GM12878 (cell line): ENCODE data around the gene LYSMD1. TPM values are rescaled to one million over a fixed set of nuclear protein-coding genes. Genes with fewer than 3 reads are reported as not detected.
A peak's percentile ranks its signal among the peaks of the same experiment; 100 is the strongest.

Experiments
- ATAC-seq: fragments of 200-7000 bp; cut with Tn5 transposase; 3 replicates; pipeline ENCODE4 v1.9.1; 2020; ENCODE audit warnings: mild to moderate bottlenecking, moderate library complexity
- BruUV-seq: library from RNA; stranded (reverse); fragments of 400-500 nt; replicated peaks from 2 replicates; lab custom pipeline; 2021; lab: Mats Ljungman, UMichigan
- CTCF ChIA-PET: fragments of 300-600 bp; sonication (Branson Sonifier 250); formaldehyde crosslinking; extraction: SDS; loops from one replicate; lab custom pipeline; 2021; ENCODE audit warnings: inconsistent platforms; lab: Yijun Ruan, JAX
- POLR2A ChIA-PET: fragments of 350-600 bp; formaldehyde crosslinking; extraction: SDS; loops from one replicate; lab custom pipeline; 2021; ENCODE audit warnings: inconsistent platforms; lab: Charles Lee
- RAD21 ChIA-PET: fragments of 300-600 bp; sonication (Branson Sonifier 250); formaldehyde crosslinking; loops from one replicate; lab custom pipeline; 2023; ENCODE audit warnings: antibody characterized with exemption; ENCODE audit not compliant: unreplicated experiment; lab: Charles Lee
- SMC1A ChIA-PET: fragments of 300-600 bp; sonication (Branson Sonifier 250); formaldehyde crosslinking; loops from one replicate; lab custom pipeline; 2023; ENCODE audit not compliant: unreplicated experiment, uncharacterized antibody; lab: Charles Lee
- DNase-seq: peaks from one replicate; pipeline ENCODE4 v3.0.0-alpha.2; 2011; ENCODE audit warnings: low read depth, low spot score
- FAIRE-seq: peaks from 3 replicates; lab custom pipeline; 2011; peaks lifted over from hg19 to GRCh38; lab: Jason Lieb, UNC
- H2AFZ ChIP-seq: 2 replicates; pipeline ENCODE4 v1.6.0; 2011; ENCODE audit warnings: low read depth, low read length, control low read depth; ENCODE audit not compliant: control insufficient read depth
- H3K27ac ChIP-seq: 2 replicates; pipeline ENCODE4 v1.5.1; 2011; ENCODE audit warnings: control low read depth; ENCODE audit not compliant: control insufficient read depth, insufficient read depth
- H3K27me3 ChIP-seq, 2 experiments: replicated peaks in 1 of 2; 2 replicates each; pipeline versions ENCODE4 v1.6.0 to v1.6.1; 2011; ENCODE audit warnings: low read length in 1 of 2; ENCODE audit not compliant: control insufficient read depth in 2 of 2, insufficient read depth in 2 of 2
- H3K36me3 ChIP-seq, 2 experiments: 2 replicates each; pipeline ENCODE4 v1.5.1; 2011; ENCODE audit warnings: low read length in 1 of 2; ENCODE audit not compliant: control insufficient read depth in 2 of 2, insufficient read depth in 2 of 2
- H3K4me1 ChIP-seq: 2 replicates; pipeline ENCODE4 v1.6.1; 2011; ENCODE audit warnings: mild to moderate bottlenecking, low read length, moderate library complexity, mixed read lengths; ENCODE audit not compliant: control insufficient read depth, insufficient read depth
- H3K4me2 ChIP-seq: 2 replicates; pipeline ENCODE4 v1.6.0; 2011; ENCODE audit warnings: control low read depth; ENCODE audit not compliant: control insufficient read depth, insufficient read depth
- H3K4me3 ChIP-seq: fragments of 200-600 bp; sonication (generic); 2 replicates; pipeline ENCODE4 v1.5.1; 2016
- H3K79me2 ChIP-seq: 2 replicates; pipeline ENCODE4 v1.6.0; 2011; ENCODE audit warnings: low read length; ENCODE audit not compliant: control insufficient read depth, insufficient read depth
- H3K9ac ChIP-seq: 2 replicates; pipeline ENCODE4 v1.8.0; 2011; ENCODE audit warnings: low read length, control low read depth, mixed read lengths; ENCODE audit not compliant: control insufficient read depth, insufficient read depth
- H3K9me3 ChIP-seq: replicated peaks from 3 replicates; pipeline ENCODE4 v1.5.1; 2011; ENCODE audit warnings: mild to moderate bottlenecking, low read length; ENCODE audit not compliant: control insufficient read depth, insufficient read depth
- H4K20me1 ChIP-seq: 2 replicates; pipeline ENCODE4 v1.6.0; 2011; ENCODE audit not compliant: control insufficient read depth, insufficient read depth
- BCLAF1 ChIP-seq: fragments of 450-650 bp; IDR thresholded peaks from 2 replicates; pipeline ENCODE4 v1.6.1; 2017; ENCODE audit warnings: antibody characterized with exemption, mild to moderate bottlenecking, moderate library complexity
- HDAC2 ChIP-seq: fragments of 200-600 bp; sonication (generic); IDR thresholded peaks from 2 replicates; pipeline ENCODE4 v1.6.1; 2017
- NFYA ChIP-seq: IDR thresholded peaks from 2 replicates; pipeline ENCODE4 v1.6.1; 2011; ENCODE audit warnings: low read depth, mild to moderate bottlenecking, low read length, improper control_type of control experiment, borderline replicate concordance
- PRDM15 ChIP-seq: fragments of 450-650 bp; formaldehyde crosslinking; IDR thresholded peaks from 2 replicates; pipeline ENCODE4 v1.4.0; 2020; ENCODE audit warnings: mild to moderate bottlenecking, moderate library complexity
- RAD21 ChIP-seq: IDR thresholded peaks from 2 replicates; pipeline ENCODE4 v1.6.1; 2011; ENCODE audit warnings: mild to moderate bottlenecking, low read depth, low read length, moderate library complexity; ENCODE audit not compliant: insufficient read depth
- RCOR1 ChIP-seq: conservative IDR thresholded peaks from 2 replicates; pipeline ENCODE4 v1.6.1; 2012; ENCODE audit warnings: low read depth, low read length, improper control_type of control experiment
- YBX1 ChIP-seq: fragments of 450-650 bp; IDR thresholded peaks from 2 replicates; pipeline ENCODE4 v1.6.1; 2016; ENCODE audit warnings: antibody characterized with exemption
- ZNF217 ChIP-seq: fragments of 450-650 bp; IDR thresholded peaks from 2 replicates; pipeline ENCODE4 v1.6.1; 2017; ENCODE audit warnings: antibody characterized with exemption, mild to moderate bottlenecking
- WGBS: methylation state at CpG from one replicate; pipeline ENCODE4 v1.1.6; 2016; ENCODE audit warnings: low lambda C conversion rate; ENCODE audit not compliant: insufficient replicate concordance, insufficient coverage; ENCODE audit errors: missing lambda C conversion rate; 5-methylcytosine and 5-hydroxymethylcytosine counted together
- in situ Hi-C: fragments of 300-500 bp; cut with MboI; formaldehyde crosslinking; loops from 9 replicates; pipeline ENCODE4 v1.14.3; 2018; ENCODE audit warnings: mixed read lengths
- intact Hi-C: fragments of 100-400 bp; cut with micrococcal nuclease; formaldehyde crosslinking; loops from one replicate; pipeline ENCODE4 v1.14.2; 2022; ENCODE audit not compliant: unreplicated experiment
- polyA plus RNA-seq, 11 experiments: library from polyadenylated mRNA; depleted of rRNA in 4 of 11; unstranded in 6 of 11; stranded (reverse) in 5 of 11; fragments of >200 nt; fragmentation: Nextera tagmentation in 4 of 11; fragmentation: Illumina TruSeq in 1 of 11; extraction: Ambion mirVana in 4 of 11; extraction: Trizol in 1 of 11; gene quantifications; 1 replicate in 1 of 11; 2 replicates in 10 of 11; pipeline versions ENCODE4 v1.2.1 to v1.2.3, GENCODE V29; 2011 to 2016; ENCODE audit warnings: inconsistent platforms in 2 of 11, missing spikeins in 2 of 11, low read depth in 1 of 11
- total RNA-seq, 4 experiments: library from RNA; depleted of rRNA in 3 of 4; stranded (reverse); fragments of >200 nt in 3 of 4; fragmentation: Illumina TruSeq in 1 of 4; extraction: Trizol in 1 of 4; gene quantifications; 2 replicates each; pipeline versions ENCODE4 v1.2.1 to v1.2.3, GENCODE V29; 2013 to 2021

The LYSMD1 gene
- total and polyA plus RNA-seq, 10 of the 15 experiments (the other 5 are each of a cell fraction or from before 2014, with no cell fraction given): 0.80 to 10.4 (median 6.5) TPM

DNA sequence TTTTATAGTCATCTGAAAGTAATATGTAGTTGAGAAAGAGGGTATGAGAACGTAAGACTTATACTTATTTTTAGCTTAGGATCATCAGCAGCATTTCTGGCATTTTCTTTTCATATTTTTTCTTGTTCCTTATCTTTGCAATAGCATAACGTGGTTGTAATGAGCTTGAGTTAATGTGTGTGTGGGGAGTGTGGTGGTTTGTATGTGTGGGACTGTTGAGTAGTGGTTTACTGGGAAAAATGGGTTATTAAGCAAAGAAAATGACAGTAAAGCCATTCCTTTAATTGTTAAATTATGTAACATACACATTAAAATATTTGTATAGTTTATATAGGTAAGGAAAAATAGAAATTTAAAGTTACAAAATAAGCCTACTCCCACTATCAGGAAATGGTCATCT, 47.9 kb upstream of the LYSMD1 start:
- no peak overlapping the region for H3K27ac ChIP-seq
- DNase-seq (no peak), ATAC-seq (no peak), FAIRE-seq (no peak)
- H3K9ac ChIP-seq: no peak overlapping the region
- BruUV-seq: TSS peak; percentile 12
- no peak for TF ChIP-seq YBX1
- TF ChIP-seq PRDM15 (CRISPR knock-in tag): no peak
- TF ChIP-seq RCOR1: no peak
- no peak for TF ChIP-seq NFYA
- no peak for TF ChIP-seq RAD21
- no peak for TF ChIP-seq BCLAF1
- TF ChIP-seq ZNF217: no peak
- TF ChIP-seq HDAC2: no peak
- WGBS: 50% methylated on average over 2 of the region's 2 CpGs
- CTCF ChIA-PET: interaction anchor here (1.2 kb wide), 1 partner anchor 9 kb away, joined by 3 read pairs; no protein-coding TSS in a partner anchor
- H3K9me3 ChIP-seq: no peaks in the 10 kb centered on the region
- RAD21 ChIA-PET: no interaction called here
- SMC1A ChIA-PET: interaction anchor here (0.9 to 1.0 kb wide), 2 partner anchors 29 to 41 kb away, joined by 3 to 4 read pairs; partner anchors contain the start of gene PSMD4
- peaks cover 2% of the 10 kb centered on the region; the same call in 1 of the 2 replicates for H4K20me1 ChIP-seq
- H3K79me2 ChIP-seq: peaks cover 47% of the 10 kb centered on the region
- no peak overlapping the region for H2AFZ ChIP-seq
- intact Hi-C loops (no loop called here), in situ Hi-C loops (no loop called here)
- no peak overlapping the region for H3K4me2 ChIP-seq
- POLR2A ChIA-PET: interaction anchor here (1.0 kb wide), 1 partner anchor 24 kb away, joined by 3 read pairs; the partner anchor contains the start of gene VPS72
- H3K4me3 ChIP-seq: no peak overlapping the region
- no peaks in the 10 kb centered on the region for H3K4me1 ChIP-seq
- H3K36me3 ChIP-seq: peaks cover 0 to 10% of the 10 kb centered on the region in 2 experiments
- no peaks in the 10 kb centered on the region for H3K27me3 ChIP-seq
